CD4-positive, CD25-positive, alpha-beta regulatory T cell (primary cell): ENCODE results near the gene DIAPH2. TPM values are rescaled to one million over a fixed set of nuclear protein-coding genes. Genes with fewer than 3 reads are reported as not detected.

Experiments
- ATAC-seq, 2 donors: fragments of 150-1000 bp; cut with Tn5 transposase; one replicate each; pipeline ENCODE4 v1.10.0; 2021; ENCODE audit warnings: low read depth in 2 of 2, moderate number of reproducible peaks in 2 of 2, moderate library complexity in 1 of 2
- DNase-seq, 3 donors: peaks; one replicate each; pipeline versions ENCODE4 v3.0.0 to v3.0.0-alpha.2; 2012 to 2022; ENCODE audit warnings: mixed read lengths in 1 of 3
- H3K27ac ChIP-seq: one replicate; pipeline ENCODE4 v1.7.0; 2013; ENCODE audit warnings: mild to moderate bottlenecking, low read length; ENCODE audit not compliant: insufficient read depth, poor library complexity, severe bottlenecking
- H3K27me3 ChIP-seq: one replicate; pipeline ENCODE4 v1.7.0; 2013; ENCODE audit warnings: low read length; ENCODE audit not compliant: control insufficient read depth, insufficient read depth
- H3K36me3 ChIP-seq: one replicate; pipeline ENCODE4 v1.7.0; 2013; ENCODE audit warnings: mild to moderate bottlenecking, low read length, moderate library complexity; ENCODE audit not compliant: control insufficient read depth, insufficient read depth
- H3K4me1 ChIP-seq: 2 replicates; pipeline ENCODE4 v1.7.0; 2013; ENCODE audit warnings: mild to moderate bottlenecking, low read length; ENCODE audit not compliant: insufficient read depth, control insufficient read depth, poor library complexity, severe bottlenecking
- H3K4me3 ChIP-seq: one replicate; pipeline ENCODE4 v1.7.0; 2013; ENCODE audit warnings: low read depth, mild to moderate bottlenecking, low read length, moderate library complexity
- H3K9me3 ChIP-seq, 2 experiments: 1 replicate in 1 of 2; 2 replicates in 1 of 2; pipeline ENCODE4 v1.7.0; 2013; ENCODE audit warnings: low read length in 2 of 2, mild to moderate bottlenecking in 1 of 2, moderate library complexity in 1 of 2; ENCODE audit not compliant: control insufficient read depth in 2 of 2
- H3K27ac Mint-ChIP-seq, 3 donors: one replicate each; pipeline ENCODE4 v1.8.0; 2020 to 2022; ENCODE audit warnings: mild to moderate bottlenecking in 3 of 3, mixed read lengths in 3 of 3, moderate library complexity in 2 of 3
- H3K27me3 Mint-ChIP-seq: one replicate; pipeline ENCODE4 v1.8.0; 2022; ENCODE audit warnings: mild to moderate bottlenecking, mixed read lengths
- H3K36me3 Mint-ChIP-seq: one replicate; pipeline ENCODE4 v1.8.0; 2020; ENCODE audit warnings: mixed read lengths
- H3K4me1 Mint-ChIP-seq, 4 donors: one replicate each; pipeline ENCODE4 v1.8.0; 2020 to 2022; ENCODE audit warnings: mixed read lengths in 4 of 4, mild to moderate bottlenecking in 1 of 4
- H3K4me3 Mint-ChIP-seq, 4 donors: one replicate each; pipeline ENCODE4 v1.8.0; 2020 to 2022; ENCODE audit warnings: mild to moderate bottlenecking in 4 of 4, mixed read lengths in 4 of 4, moderate library complexity in 3 of 4
- H3K9me3 Mint-ChIP-seq, 7 donors: one replicate each; pipeline ENCODE4 v1.8.0; 2020 to 2022; ENCODE audit warnings: mixed read lengths in 7 of 7, mild to moderate bottlenecking in 3 of 7, moderate library complexity in 2 of 7
- polyA plus RNA-seq, 4 donors: library from polyadenylated mRNA; unstranded; fragments of 300-500 nt; fragmentation: Illumina TruSeq; gene quantifications; one replicate each; pipeline ENCODE4 v1.2.3, GENCODE V29; 2021
- total RNA-seq: library from RNA; stranded (reverse); gene quantifications from one replicate; pipeline ENCODE4 v1.2.3, GENCODE V29; 2022

Gene DIAPH2
- total and polyA plus RNA-seq, 5 donors from 2014 or later, result 6.3 to 17.0 (median 6.6) TPM

DNA sequence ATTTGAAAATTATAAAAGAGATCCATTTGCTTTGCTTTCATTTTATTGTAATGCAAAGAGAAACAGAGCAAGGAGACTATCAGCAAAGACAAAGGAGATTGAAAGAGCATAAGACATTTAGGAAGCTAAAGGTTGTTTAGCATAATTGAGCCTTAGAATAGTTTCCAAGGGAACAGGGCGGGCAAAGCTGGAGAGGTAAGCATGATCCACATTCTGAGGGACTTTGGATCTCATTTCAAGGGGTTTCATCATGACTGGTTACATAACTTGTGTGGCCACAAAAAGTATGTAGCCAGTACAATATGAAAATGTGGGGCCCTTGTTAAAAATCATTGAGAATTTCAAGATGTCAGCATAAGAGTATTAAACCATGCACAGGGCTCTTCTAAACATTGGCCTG is 605.6 kb downstream of the DIAPH2 start:
- H3K27ac ChIP-seq, result no peak overlapping the region
- Mint-ChIP-seq H3K4me1 (peaks cover 0 to 5% (median 0%) of the 10 kb centered on the region in 4 donors), H3K27me3 (no peaks in the 10 kb centered on the region), H3K4me3 (no peak overlapping the region), H3K36me3 (no peaks in the 10 kb centered on the region), H3K9me3 (peaks cover 0 to 1% (median 0%) of the 10 kb centered on the region in 7 donors), H3K27ac (no peak overlapping the region)
- H3K36me3 ChIP-seq, result no peaks in the 10 kb centered on the region
- ATAC-seq (no peak), DNase-seq (no peak)
- H3K4me1 ChIP-seq, result no peaks in the 10 kb centered on the region
- no peak overlapping the region for H3K4me3 ChIP-seq
- H3K9me3 ChIP-seq, result no peaks in the 10 kb centered on the region
- H3K27me3 ChIP-seq, result no peaks in the 10 kb centered on the region

DNA sequence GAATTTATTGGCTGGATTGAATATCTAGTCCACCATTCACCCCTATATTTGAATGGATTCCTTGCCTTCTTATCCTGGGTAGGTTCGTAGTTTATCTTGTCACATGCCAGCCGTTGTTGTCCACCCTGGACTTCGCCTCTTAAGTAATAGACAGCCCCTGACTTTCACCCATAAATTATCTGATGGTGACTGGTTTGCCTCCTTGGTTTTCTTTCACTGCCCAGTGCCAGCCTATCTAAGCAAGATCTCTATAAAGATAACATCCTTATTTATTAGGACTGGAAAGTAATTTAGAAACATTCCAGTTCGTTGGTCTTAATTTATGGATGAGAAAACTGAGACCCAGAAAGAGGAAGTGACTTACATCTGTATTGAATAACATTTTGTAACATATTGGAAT is 609.4 kb downstream of the DIAPH2 start:
- Mint-ChIP-seq H3K9me3 (peaks cover 0 to 3% (median 0%) of the 10 kb centered on the region in 7 donors), H3K27ac (no peak overlapping the region), H3K36me3 (no peaks in the 10 kb centered on the region), H3K4me3 (no peak overlapping the region), H3K27me3 (no peaks in the 10 kb centered on the region), H3K4me1 (peaks cover 0 to 5% (median 0%) of the 10 kb centered on the region in 4 donors)
- no peak overlapping the region for H3K27ac ChIP-seq
- no peaks in the 10 kb centered on the region for H3K27me3 ChIP-seq
- H3K4me1 ChIP-seq, result no peaks in the 10 kb centered on the region
- H3K36me3 ChIP-seq, result no peaks in the 10 kb centered on the region
- H3K9me3 ChIP-seq, result no peaks in the 10 kb centered on the region
- DNase-seq (no peak), ATAC-seq (no peak)
- no peak overlapping the region for H3K4me3 ChIP-seq

DNA sequence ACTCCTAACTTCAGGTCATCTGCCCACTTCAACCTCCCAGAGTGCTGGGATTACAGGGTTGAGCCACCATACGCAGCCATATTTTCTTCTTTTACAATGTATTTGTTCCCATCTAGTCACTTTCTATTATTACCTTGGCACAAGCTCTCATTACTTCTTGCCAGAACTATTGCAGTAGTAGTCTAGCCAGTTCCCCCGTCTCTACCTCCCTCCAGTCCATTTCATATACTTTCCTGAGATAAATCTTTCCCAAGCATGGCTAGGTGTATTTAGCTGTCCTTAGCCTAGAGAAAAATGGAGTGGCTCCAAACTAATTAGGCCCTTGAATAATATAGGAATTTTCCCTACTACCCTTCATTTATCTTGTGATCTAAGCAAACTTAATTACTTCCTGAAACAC is 611.3 kb downstream of the DIAPH2 start:
- peaks cover 0 to 5% (median 0%) of the 10 kb centered on the region in 4 donors for H3K4me1 Mint-ChIP-seq
- no peak for ATAC-seq
- no peak overlapping the region for H3K27ac ChIP-seq

DNA sequence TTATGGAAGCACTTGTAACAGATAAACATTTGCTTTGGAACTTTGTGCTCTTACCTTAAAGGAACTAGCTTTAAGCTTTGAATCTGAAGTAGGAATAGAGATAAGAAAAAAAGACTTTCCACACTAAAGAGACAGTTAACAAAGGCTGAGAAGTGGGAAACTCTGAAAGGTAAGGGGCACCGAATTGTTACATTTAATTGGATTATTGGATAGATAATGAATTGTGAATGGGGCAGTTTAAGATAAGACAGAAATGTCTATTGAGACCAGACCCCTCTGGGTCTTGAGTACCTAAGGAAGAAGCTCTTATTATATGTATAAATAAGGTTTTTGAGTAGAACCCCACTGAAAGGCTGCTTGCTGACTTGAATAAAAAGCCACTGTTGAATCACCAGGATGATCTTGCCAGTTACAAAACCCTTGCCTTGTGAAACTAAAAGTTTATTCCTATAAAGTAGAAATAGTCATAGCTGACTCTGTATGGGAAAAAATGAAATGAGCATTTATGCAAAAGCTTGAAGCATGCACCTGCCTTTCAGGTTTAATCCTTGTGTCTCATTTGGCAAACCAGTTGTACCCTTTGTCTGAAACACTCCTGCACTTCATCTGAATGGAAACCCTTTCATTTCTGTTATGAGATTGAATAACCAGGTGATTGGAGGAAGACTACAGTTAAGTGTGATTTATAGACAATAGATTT is 622.3 kb downstream of the DIAPH2 start:
- no peaks in the 10 kb centered on the region for H3K27me3 ChIP-seq
- Mint-ChIP-seq H3K9me3 (no peaks in the 10 kb centered on the region), H3K4me1 (no peaks in the 10 kb centered on the region), H3K36me3 (no peaks in the 10 kb centered on the region), H3K4me3 (no peak overlapping the region), H3K27ac (no peak overlapping the region), H3K27me3 (no peaks in the 10 kb centered on the region)
- H3K36me3 ChIP-seq, result no peaks in the 10 kb centered on the region
- DNase-seq (no peak), ATAC-seq (no peak)
- H3K9me3 ChIP-seq, result no peaks in the 10 kb centered on the region
- no peaks in the 10 kb centered on the region for H3K4me1 ChIP-seq
- no peak overlapping the region for H3K27ac ChIP-seq
- no peak overlapping the region for H3K4me3 ChIP-seq

More for the DNA sequence above, 611.3 kb downstream of the DIAPH2 start:
- DNase-seq, result no peak
- H3K36me3 Mint-ChIP-seq, result no peaks in the 10 kb centered on the region
- no peak overlapping the region for H3K27ac Mint-ChIP-seq
- H3K27me3 ChIP-seq, result no peaks in the 10 kb centered on the region
- H3K4me3 ChIP-seq, result no peak overlapping the region
- no peak overlapping the region for H3K4me3 Mint-ChIP-seq
- H3K9me3 ChIP-seq, result no peaks in the 10 kb centered on the region
- no peaks in the 10 kb centered on the region for H3K27me3 Mint-ChIP-seq
- H3K36me3 ChIP-seq, result no peaks in the 10 kb centered on the region
- H3K9me3 Mint-ChIP-seq, result peaks cover 0 to 3% (median 0%) of the 10 kb centered on the region in 7 donors
- H3K4me1 ChIP-seq, result no peaks in the 10 kb centered on the region

DNA sequence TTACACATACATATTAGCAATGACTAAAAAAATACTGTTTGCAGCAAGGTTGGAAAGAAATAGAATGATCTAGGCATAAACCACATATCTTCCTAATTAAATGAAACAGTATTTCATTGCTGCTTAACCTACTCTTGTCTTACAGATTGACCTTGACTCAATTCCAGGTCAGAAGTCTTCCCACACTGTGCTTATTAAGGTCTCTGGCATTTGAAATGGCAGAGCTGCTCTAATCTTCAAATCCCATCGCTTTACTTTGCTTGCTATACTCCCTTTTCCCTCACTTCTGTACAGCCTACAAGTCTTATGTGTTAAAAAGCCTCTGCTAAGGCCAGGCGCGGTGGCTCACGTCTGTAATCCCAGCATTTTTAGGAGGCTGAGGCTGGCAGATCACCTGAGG is 623.5 kb downstream of the DIAPH2 start:
- no peaks in the 10 kb centered on the region for H3K9me3 Mint-ChIP-seq
- no peak overlapping the region for H3K27ac Mint-ChIP-seq
- no peaks in the 10 kb centered on the region for H3K4me1 Mint-ChIP-seq
- no peaks in the 10 kb centered on the region for H3K36me3 Mint-ChIP-seq
- no peak overlapping the region for H3K4me3 Mint-ChIP-seq
- DNase-seq (no peak), ATAC-seq (no peak)
- no peak overlapping the region for H3K27ac ChIP-seq
- H3K27me3 ChIP-seq, result no peaks in the 10 kb centered on the region
- H3K36me3 ChIP-seq, result no peaks in the 10 kb centered on the region
- no peaks in the 10 kb centered on the region for H3K4me1 ChIP-seq
- H3K4me3 ChIP-seq, result no peak overlapping the region
- H3K9me3 ChIP-seq, result no peaks in the 10 kb centered on the region
- H3K27me3 Mint-ChIP-seq, result no peaks in the 10 kb centered on the region

- Mint-ChIP-seq H3K27ac (no peak overlapping the region), H3K9me3 (no peaks in the 10 kb centered on the region), H3K36me3 (no peaks in the 10 kb centered on the region), H3K4me1 (no peaks in the 10 kb centered on the region), H3K27me3 (no peaks in the 10 kb centered on the region), H3K4me3 (no peak overlapping the region)
- Histone ChIP-seq H3K4me1 (no peaks in the 10 kb centered on the region), H3K4me3 (no peak overlapping the region), H3K9me3 (no peaks in the 10 kb centered on the region), H3K36me3 (no peaks in the 10 kb centered on the region), H3K27ac (no peak overlapping the region), H3K27me3 (no peaks in the 10 kb centered on the region)
- ATAC-seq, result no peak
- DNase-seq, result no peak
Measured at GRCh38 chrX:97309487-97310116, 625.0 kb downstream of the DIAPH2 start.

- ATAC-seq, result no peak
- H3K9me3 ChIP-seq, result no peaks in the 10 kb centered on the region
- Mint-ChIP-seq H3K4me1 (no peaks in the 10 kb centered on the region), H3K27me3 (no peaks in the 10 kb centered on the region), H3K4me3 (no peak overlapping the region), H3K27ac (no peak overlapping the region), H3K36me3 (no peaks in the 10 kb centered on the region), H3K9me3 (no peaks in the 10 kb centered on the region)
- H3K27me3 ChIP-seq, result no peaks in the 10 kb centered on the region
- no peaks in the 10 kb centered on the region for H3K36me3 ChIP-seq
- no peak for DNase-seq
- no peak overlapping the region for H3K27ac ChIP-seq
- H3K4me1 ChIP-seq, result no peaks in the 10 kb centered on the region
- no peak overlapping the region for H3K4me3 ChIP-seq
Measured at GRCh38 chrX:97310373-97310772, 625.7 kb downstream of the DIAPH2 start.
